Neural progenitor cell (in vitro differentiated cells): ENCODE data around the gene PEMT. TPM values are rescaled to one million over a fixed set of nuclear protein-coding genes. Genes with fewer than 3 reads are reported as not detected.

Experiments used
- DNase-seq: peaks from one replicate; pipeline ENCODE4 v3.0.0-alpha.2; 2016; ENCODE audit warnings: low spot score
- H2AFZ ChIP-seq: fragments of 200-600 bp; sonication (generic); replicated peaks from 2 replicates; pipeline ENCODE4 v1.6.1; 2016; ENCODE audit warnings: antibody characterized with exemption
- H3F3A ChIP-seq: fragments of 200-600 bp; sonication (generic); 2 replicates; pipeline ENCODE4 v1.6.1; 2016; ENCODE audit warnings: antibody characterized with exemption, low read depth
- H3K27ac ChIP-seq: fragments of 200-600 bp; sonication (generic); 2 replicates; pipeline ENCODE4 v1.5.1; 2016; ENCODE audit warnings: mild to moderate bottlenecking
- H3K27me3 ChIP-seq: fragments of 200-600 bp; sonication (generic); 2 replicates; pipeline ENCODE4 v1.6.1; 2016; ENCODE audit warnings: mild to moderate bottlenecking, moderate library complexity
- H3K36me3 ChIP-seq: fragments of 200-600 bp; sonication (generic); 2 replicates; pipeline ENCODE4 v1.5.1; 2016
- H3K4me1 ChIP-seq: fragments of 200-600 bp; sonication (generic); 2 replicates; pipeline ENCODE4 v1.6.1; 2016; ENCODE audit warnings: mixed run types
- H3K4me2 ChIP-seq: fragments of 200-600 bp; sonication (generic); 2 replicates; pipeline ENCODE4 v1.6.1; 2016
- H3K4me3 ChIP-seq: fragments of 200-600 bp; sonication (generic); 2 replicates; pipeline ENCODE4 v1.5.1; 2016
- H3K79me2 ChIP-seq: fragments of 200-600 bp; sonication (generic); 2 replicates; pipeline ENCODE4 v1.6.1; 2016; ENCODE audit warnings: low read depth
- H3K9ac ChIP-seq: fragments of 200-600 bp; sonication (generic); 2 replicates; pipeline ENCODE4 v1.6.1; 2016
- H3K9me3 ChIP-seq: fragments of 200-600 bp; sonication (generic); 2 replicates; pipeline ENCODE4 v1.5.1; 2016; ENCODE audit warnings: low read depth
- H4K20me1 ChIP-seq: fragments of 200-600 bp; sonication (generic); 2 replicates; pipeline ENCODE4 v1.6.1; 2016; ENCODE audit warnings: low read depth
- H3K27ac Mint-ChIP-seq: 3 replicates; pipeline ENCODE4 v1.8.0; 2021; ENCODE audit warnings: mixed read lengths
- H3K27me3 Mint-ChIP-seq: 2 replicates; pipeline ENCODE4 v1.8.0; 2022; ENCODE audit warnings: low read depth, mild to moderate bottlenecking, inconsistent platforms, moderate library complexity, mixed read lengths; ENCODE audit not compliant: insufficient read depth
- H3K36me3 Mint-ChIP-seq: 3 replicates; pipeline ENCODE4 v1.8.0; 2021; ENCODE audit warnings: mixed read lengths
- H3K4me1 Mint-ChIP-seq: 3 replicates; pipeline ENCODE4 v1.8.0; 2021; ENCODE audit warnings: mixed read lengths
- H3K4me3 Mint-ChIP-seq: 3 replicates; pipeline ENCODE4 v1.8.0; 2021; ENCODE audit warnings: mild to moderate bottlenecking, moderate library complexity, mixed read lengths
- H3K9me3 Mint-ChIP-seq: 3 replicates; pipeline ENCODE4 v1.8.0; 2020; ENCODE audit warnings: mixed read lengths
- EZH2 ChIP-seq: fragments of 200-600 bp; sonication (generic); IDR thresholded peaks from 2 replicates; pipeline ENCODE4 v1.6.1; 2017; ENCODE audit warnings: antibody characterized with exemption, mild to moderate bottlenecking, moderate library complexity
- EZH2phosphoT487 ChIP-seq: fragments of 200-600 bp; sonication (generic); IDR thresholded peaks from 2 replicates; pipeline ENCODE4 v1.6.1; 2017; ENCODE audit warnings: antibody characterized with exemption
- total RNA-seq: library from RNA; depleted of rRNA; stranded (reverse); fragments of >200 nt; gene quantifications from 2 replicates; pipeline ENCODE4 v1.2.3, GENCODE V29; 2015; ENCODE audit warnings: low replicate concordance
- TF ChIP-seq, protein P1 (sequence below): fragments of 200-600 bp; sonication (generic); IDR thresholded peaks from 2 replicates; pipeline ENCODE4 v1.5.1; 2017; ENCODE audit warnings: antibody characterized with exemption, mild to moderate bottlenecking

PEMT gene
- total RNA-seq, 1 donor from 2014 or later = 17.7 TPM

DNA sequence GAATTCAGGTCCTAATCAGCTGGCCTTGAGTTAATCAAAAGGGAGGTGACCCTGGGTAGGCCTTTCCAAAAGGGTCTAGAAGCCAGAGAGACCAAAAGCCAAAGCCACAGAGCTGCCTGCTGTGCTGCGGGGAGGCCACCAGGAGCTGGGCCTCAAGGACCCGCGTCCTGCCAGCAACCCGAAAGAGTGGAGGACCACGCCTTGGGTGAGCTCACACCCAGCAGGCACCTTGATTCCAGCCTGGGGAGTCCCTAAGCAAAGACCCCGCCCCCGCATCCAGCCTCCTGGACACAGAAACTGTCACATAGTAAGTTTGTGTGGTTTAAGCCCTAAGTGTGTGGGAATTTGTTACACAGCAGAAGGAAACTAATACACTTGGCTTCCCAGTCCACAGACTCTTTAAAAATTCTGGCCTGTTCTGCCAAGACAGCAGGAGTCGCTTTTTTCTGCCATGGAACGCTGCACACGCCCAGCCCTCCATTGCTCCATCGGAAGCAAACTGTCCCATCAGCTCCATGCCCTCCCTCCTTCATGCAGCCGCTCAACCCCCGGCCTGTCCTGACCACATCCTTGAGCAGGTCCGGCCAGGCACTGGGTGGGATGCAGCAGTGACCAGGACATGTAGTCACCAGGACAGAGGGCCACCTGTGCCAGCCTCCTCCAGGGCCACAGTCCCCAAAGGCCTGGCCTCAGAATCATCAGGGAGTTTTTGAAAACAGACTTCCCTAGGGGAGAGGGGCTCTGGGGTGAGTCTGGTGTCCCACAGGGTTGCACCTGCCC lies 74.4 kb downstream of the PEMT start:
- Mint-ChIP-seq H3K27me3 (peaks cover 1% of the 10 kb centered on the region), H3K4me1 (peaks cover 28% of the 10 kb centered on the region), H3K27ac (no peak overlapping the region), H3K36me3 (no peaks in the 10 kb centered on the region), H3K4me3 (no peak overlapping the region), H3K9me3 (no peaks in the 10 kb centered on the region)
- Histone ChIP-seq H3K9ac (no peak overlapping the region), H3K9me3 (no peaks in the 10 kb centered on the region), H3K27ac (no peak overlapping the region), H3K4me2 (no peak overlapping the region), H3F3A (no peaks in the 10 kb centered on the region), H4K20me1 (peaks cover 4% of the 10 kb centered on the region), H3K79me2 (no peaks in the 10 kb centered on the region), H3K4me1 (peaks cover 11% of the 10 kb centered on the region), H3K27me3 (no peaks in the 10 kb centered on the region), H3K36me3 (no peaks in the 10 kb centered on the region), H2AFZ (no peak overlapping the region), H3K4me3 (no peak overlapping the region)
- TF ChIP-seq EZH2phosphoT487 = no peak
- TF ChIP-seq EZH2 = no peak
- no peak for DNase-seq

GRCh38 chr17:17515934-17516930 lies 75.3 kb downstream of the PEMT start:
- Histone ChIP-seq H3K79me2 (no peaks in the 10 kb centered on the region), H4K20me1 (peaks cover 4% of the 10 kb centered on the region), H3K27me3 (no peaks in the 10 kb centered on the region), H3K4me3 (no peak overlapping the region), H3K9ac (no peak overlapping the region), H2AFZ (no peak overlapping the region), H3K36me3 (no peaks in the 10 kb centered on the region), H3K4me1 (peaks cover 8% of the 10 kb centered on the region), H3K9me3 (no peaks in the 10 kb centered on the region), H3F3A (no peaks in the 10 kb centered on the region), H3K27ac (no peak overlapping the region), H3K4me2 (no peak overlapping the region)
- peak overlapping the region; percentile 47 for H3K27ac Mint-ChIP-seq
- TF ChIP-seq EZH2 (no peak), EZH2phosphoT487 (no peak)
- TF ChIP-seq, protein P1, sequence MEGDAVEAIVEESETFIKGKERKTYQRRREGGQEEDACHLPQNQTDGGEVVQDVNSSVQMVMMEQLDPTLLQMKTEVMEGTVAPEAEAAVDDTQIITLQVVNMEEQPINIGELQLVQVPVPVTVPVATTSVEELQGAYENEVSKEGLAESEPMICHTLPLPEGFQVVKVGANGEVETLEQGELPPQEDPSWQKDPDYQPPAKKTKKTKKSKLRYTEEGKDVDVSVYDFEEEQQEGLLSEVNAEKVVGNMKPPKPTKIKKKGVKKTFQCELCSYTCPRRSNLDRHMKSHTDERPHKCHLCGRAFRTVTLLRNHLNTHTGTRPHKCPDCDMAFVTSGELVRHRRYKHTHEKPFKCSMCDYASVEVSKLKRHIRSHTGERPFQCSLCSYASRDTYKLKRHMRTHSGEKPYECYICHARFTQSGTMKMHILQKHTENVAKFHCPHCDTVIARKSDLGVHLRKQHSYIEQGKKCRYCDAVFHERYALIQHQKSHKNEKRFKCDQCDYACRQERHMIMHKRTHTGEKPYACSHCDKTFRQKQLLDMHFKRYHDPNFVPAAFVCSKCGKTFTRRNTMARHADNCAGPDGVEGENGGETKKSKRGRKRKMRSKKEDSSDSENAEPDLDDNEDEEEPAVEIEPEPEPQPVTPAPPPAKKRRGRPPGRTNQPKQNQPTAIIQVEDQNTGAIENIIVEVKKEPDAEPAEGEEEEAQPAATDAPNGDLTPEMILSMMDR = no peak
- no peaks in the 10 kb centered on the region for H3K27me3 Mint-ChIP-seq
- H3K4me1 Mint-ChIP-seq = peaks cover 26% of the 10 kb centered on the region
- no peak for DNase-seq
- H3K9me3 Mint-ChIP-seq = no peaks in the 10 kb centered on the region
- no peaks in the 10 kb centered on the region for H3K36me3 Mint-ChIP-seq
- H3K4me3 Mint-ChIP-seq = no peak overlapping the region

GRCh38 chr17:17514993-17515933 lies 76.2 kb downstream of the PEMT start:
- no peaks in the 10 kb centered on the region for H3K27me3 Mint-ChIP-seq
- Histone ChIP-seq H3F3A (no peaks in the 10 kb centered on the region), H4K20me1 (peaks cover 4% of the 10 kb centered on the region), H3K4me2 (peak overlapping the region; percentile 25), H3K27ac (no peak overlapping the region), H3K27me3 (no peaks in the 10 kb centered on the region), H3K36me3 (no peaks in the 10 kb centered on the region), H3K9ac (no peak overlapping the region), H3K4me1 (peaks cover 8% of the 10 kb centered on the region), H2AFZ (no peak overlapping the region), H3K9me3 (no peaks in the 10 kb centered on the region), H3K79me2 (no peaks in the 10 kb centered on the region), H3K4me3 (no peak overlapping the region)
- H3K9me3 Mint-ChIP-seq = no peaks in the 10 kb centered on the region
- H3K27ac Mint-ChIP-seq = peak overlapping the region; percentile 83
- TF ChIP-seq EZH2phosphoT487 (no peak), EZH2 (no peak)
- TF ChIP-seq, protein P1 = no peak
- peak; percentile 49 for DNase-seq
- peaks cover 26% of the 10 kb centered on the region for H3K4me1 Mint-ChIP-seq
- H3K36me3 Mint-ChIP-seq = no peaks in the 10 kb centered on the region
- no peak overlapping the region for H3K4me3 Mint-ChIP-seq
